Calu3 (cell line): ENCODE data around the gene ALS2. TPM values are rescaled to one million over a fixed set of nuclear protein-coding genes. Genes with fewer than 3 reads are reported as not detected.

Experiments
- BruUV-seq: library from RNA; stranded (reverse); fragments of 400-500 nt; replicated peaks from 2 replicates; lab custom pipeline; 2021; lab: Mats Ljungman, UMichigan
- CTCF ChIA-PET: fragments of 300-600 bp; sonication (Branson Sonifier 250); formaldehyde crosslinking; loops from one replicate; lab custom pipeline; 2022; ENCODE audit warnings: antibody characterized with exemption; lab: Charles Lee
- DNase-seq: peaks from one replicate; pipeline ENCODE4 v3.0.0; 2022
- H3K27ac Mint-ChIP-seq: one replicate; pipeline ENCODE4 v1.8.0; 2022; ENCODE audit warnings: mixed read lengths; ENCODE audit not compliant: unreplicated experiment
- H3K27me3 Mint-ChIP-seq: one replicate; pipeline ENCODE4 v1.8.0; 2022; ENCODE audit warnings: mixed read lengths; ENCODE audit not compliant: unreplicated experiment
- H3K36me3 Mint-ChIP-seq: one replicate; pipeline ENCODE4 v1.8.0; 2022; ENCODE audit warnings: mild to moderate bottlenecking, moderate library complexity, mixed read lengths; ENCODE audit not compliant: insufficient read depth, unreplicated experiment
- H3K4me1 Mint-ChIP-seq: one replicate; pipeline ENCODE4 v1.8.0; 2022; ENCODE audit warnings: mild to moderate bottlenecking, low read depth, mixed read lengths; ENCODE audit not compliant: unreplicated experiment
- H3K4me3 Mint-ChIP-seq: one replicate; pipeline ENCODE4 v1.8.0; 2022; ENCODE audit warnings: mild to moderate bottlenecking, low read depth, moderate library complexity, mixed read lengths; ENCODE audit not compliant: unreplicated experiment
- H3K9me3 Mint-ChIP-seq: one replicate; pipeline ENCODE4 v1.8.0; 2022; ENCODE audit warnings: low read depth, mixed read lengths; ENCODE audit not compliant: unreplicated experiment
- CTCF ChIP-seq: fragments of 200-600 bp; IDR thresholded peaks from one replicate; pipeline ENCODE4 v1.8.0; 2022; ENCODE audit warnings: antibody characterized with exemption; ENCODE audit not compliant: unreplicated experiment
- intact Hi-C: fragments of 100-400 bp; cut with micrococcal nuclease; formaldehyde crosslinking; loops from one replicate; pipeline ENCODE4 v1.10.0; 2022; ENCODE audit not compliant: unreplicated experiment
- total RNA-seq: library from RNA; stranded (reverse); gene quantifications from 2 replicates; pipeline ENCODE4 v1.2.3, GENCODE V29; 2022

The ALS2 gene
- total RNA-seq, 1 experiment from 2014 or later = 29.0 TPM

GRCh38 chr2:201777043-201777442 is 3.7 kb downstream of the ALS2 start:
- no peak overlapping the region for H3K4me3 Mint-ChIP-seq
- CTCF ChIA-PET = no interaction called here

GRCh38 chr2:201775326-201775725 is 5.4 kb downstream of the ALS2 start:
- no peak for TF ChIP-seq CTCF
- intact Hi-C loops = no loop called here
- no peak overlapping the region for H3K27ac Mint-ChIP-seq
- no peak for DNase-seq
- H3K36me3 Mint-ChIP-seq = peaks cover 11% of the 10 kb centered on the region
- CTCF ChIA-PET = no interaction called here
- H3K4me1 Mint-ChIP-seq = peaks cover 34% of the 10 kb centered on the region
- no TSS peak for BruUV-seq
- H3K27me3 Mint-ChIP-seq = no peaks in the 10 kb centered on the region
- H3K9me3 Mint-ChIP-seq = no peaks in the 10 kb centered on the region
- no peak overlapping the region for H3K4me3 Mint-ChIP-seq

More at GRCh38 chr2:201777043-201777442, 3.7 kb downstream of the ALS2 start:
- BruUV-seq = no TSS peak
- Mint-ChIP-seq H3K4me1 (peaks cover 42% of the 10 kb centered on the region), H3K27me3 (no peaks in the 10 kb centered on the region), H3K36me3 (peaks cover 28% of the 10 kb centered on the region), H3K27ac (no peak overlapping the region), H3K9me3 (no peaks in the 10 kb centered on the region)
- intact Hi-C loops = no loop called here
- no peak for TF ChIP-seq CTCF
- no peak for DNase-seq

GRCh38 chr2:201774546-201774945 is 6.2 kb downstream of the ALS2 start:
- intact Hi-C loops = no loop called here
- H3K27ac Mint-ChIP-seq = no peak overlapping the region
- H3K4me1 Mint-ChIP-seq = peaks cover 34% of the 10 kb centered on the region
- H3K9me3 Mint-ChIP-seq = no peaks in the 10 kb centered on the region
- CTCF ChIA-PET = no interaction called here
- no peak overlapping the region for H3K4me3 Mint-ChIP-seq
- TF ChIP-seq CTCF = no peak
- BruUV-seq = no TSS peak
- no peak for DNase-seq
- H3K27me3 Mint-ChIP-seq = no peaks in the 10 kb centered on the region
- peaks cover 3% of the 10 kb centered on the region for H3K36me3 Mint-ChIP-seq

GRCh38 chr2:201773990-201774389 is 6.7 kb downstream of the ALS2 start:
- Mint-ChIP-seq H3K9me3 (no peaks in the 10 kb centered on the region), H3K27ac (no peak overlapping the region), H3K27me3 (no peaks in the 10 kb centered on the region), H3K36me3 (no peaks in the 10 kb centered on the region), H3K4me3 (no peak overlapping the region), H3K4me1 (peaks cover 34% of the 10 kb centered on the region)
- no peak for TF ChIP-seq CTCF
- DNase-seq = no peak
- intact Hi-C loops = no loop called here
- BruUV-seq = no TSS peak
- CTCF ChIA-PET = no interaction called here
